K562 (cell line): Measurements from ENCODE around the gene GGPS1. TPM values are rescaled to one million over a fixed set of nuclear protein-coding genes. Genes with fewer than 3 reads are reported as not detected.

ENCODE experiments used
- DIDO1 ChIP-seq: fragments of 450-650 bp; IDR thresholded peaks from 2 replicates; pipeline ENCODE4 v1.6.1; 2016; ENCODE audit warnings: low read depth, missing biosample characterization, missing genetic modification characterization
- MYBL2 ChIP-seq, 2 experiments: fragments of 450-650 bp in 1 of 2; sonication (generic) in 1 of 2; formaldehyde crosslinking in 1 of 2; IDR thresholded peaks; 2 replicates each; pipeline versions ENCODE4 v1.6.1 to v1.8.1; 2017 to 2022; ENCODE audit warnings: borderline replicate concordance in 1 of 2, inconsistent platforms in 1 of 2, low read depth in 1 of 2, mild to moderate bottlenecking in 1 of 2, missing genetic modification reagents in 1 of 2, moderate library complexity in 1 of 2
- NR2C2 ChIP-seq, 2 experiments: fragments of 200-800 bp in 1 of 2; sonication (Bioruptor generic) in 1 of 2; sonication (generic) in 1 of 2; formaldehyde crosslinking in 1 of 2; IDR thresholded peaks; 2 replicates each; pipeline versions ENCODE4 v1.6.1 to v1.8.0; 2016 to 2022; ENCODE audit warnings: mild to moderate bottlenecking in 1 of 2, missing compliant biosample characterization in 1 of 2, missing genetic modification characterization in 1 of 2, missing genetic modification reagents in 1 of 2
- RBM39 ChIP-seq: fragments of 200-400 bp; formaldehyde crosslinking; optimal IDR thresholded peaks from 2 replicates; pipeline ENCODE3; 2018; ENCODE audit warnings: low read depth, low read length
- REST ChIP-seq, 2 experiments: fragments of 450-650 bp; formaldehyde crosslinking in 1 of 2; IDR thresholded peaks; 2 replicates each; pipeline versions ENCODE4 v1.4.0 to v1.6.1; 2014 to 2020; ENCODE audit warnings: mild to moderate bottlenecking in 2 of 2, borderline replicate concordance in 1 of 2, low read depth in 1 of 2
- SUPT5H ChIP-seq: fragments of 450-650 bp; IDR thresholded peaks from 2 replicates; pipeline ENCODE4 v1.6.1; 2016
- ZNF507 ChIP-seq: conservative IDR thresholded peaks from 2 replicates; pipeline ENCODE4 v1.6.1; 2017; ENCODE audit warnings: missing genetic modification characterization, missing compliant biosample characterization
- ZNF717 ChIP-seq: fragments of 250-450 bp; sonication (Bioruptor Pico); IDR thresholded peaks from 2 replicates; pipeline ENCODE4 v1.5.0; 2021
- polyA plus RNA-seq, 8 experiments: library from polyadenylated mRNA; depleted of rRNA in 4 of 8; stranded (reverse) in 5 of 8; unstranded in 3 of 8; fragments of >200 nt; fragmentation: Nextera tagmentation in 2 of 8; fragmentation: Illumina TruSeq in 1 of 8; extraction: Ambion mirVana in 2 of 8; extraction: Trizol in 1 of 8; gene quantifications; 2 replicates each; pipeline versions ENCODE4 v1.2.1 to v1.2.3, GENCODE V29; 2011 to 2014; ENCODE audit warnings: inconsistent platforms in 1 of 8, missing spikeins in 1 of 8
- total RNA-seq, 7 experiments: library from RNA; depleted of rRNA in 6 of 7; stranded (reverse); fragments of >200 nt in 6 of 7; fragmentation: Illumina TruSeq in 2 of 7; extraction: Trizol in 2 of 7; gene quantifications; 2 replicates each; pipeline versions ENCODE4 v1.2.1 to v1.2.3, GENCODE V29; 2011 to 2021; ENCODE audit warnings: low replicate concordance in 1 of 7

Gene GGPS1
- total and polyA plus RNA-seq, 9 of the 15 experiments (the other 6 are each of a cell fraction or from before 2014, with no cell fraction given): 18.8 to 104 (median 56.3) TPM

- TF ChIP-seq NR2C2 (CRISPR knock-in tag; IDR thresholded peaks at IDR 0.05) (no peak), NR2C2 (tag; IDR thresholded peaks at IDR 0.05) (peak; percentile 22; the same call in 1 of the 2 replicates), RBM39 (no peak), ZNF507 (tag) (no peak), MYBL2 (IDR thresholded peaks at IDR 0.05; ENCODE audit: low read depth) (peak; percentile 25; the same call in 1 of the 2 replicates), MYBL2 (CRISPR knock-in tag; IDR thresholded peaks at IDR 0.05; ENCODE audit: borderline replicate concordance) (no peak), REST (IDR thresholded peaks at IDR 0.05; ENCODE audit: borderline replicate concordance) (peak; percentile 22; the same call in 1 of the 2 replicates), REST (CRISPR knock-in tag; IDR thresholded peaks at IDR 0.05; ENCODE audit: low read depth) (peak; percentile 79; the same call in 1 of the 2 replicates), DIDO1 (peak; percentile 80), SUPT5H (peak; percentile 99), ZNF717 (CRISPR knock-in tag) (no peak)
- TF ChIP-seq, all 486 proteins: peak for 178
These were observed 38.9 kb downstream of the GGPS1 start, which contains the start of gene TBCE (continued) for GRCh38 chr1:235367000-235367908.
